Measurements from ENCODE around the gene GTF2IRD1. TPM values are rescaled to one million over a fixed set of nuclear protein-coding genes. Genes with fewer than 3 reads are reported as not detected.
"Not testable (repeated sequence)": the region's sequence is repeated elsewhere in the genome, so short reads cannot be mapped to it uniquely, and the experiment has no call there.

GTF2IRD1 gene
- total and polyA plus RNA-seq, 9 of the 15 experiments (the other 6 are each of a cell fraction or from before 2014, with no cell fraction given), result 9.1 to 30.2 (median 14.0) TPM

- TF ChIP-seq ZBTB9 (CRISPR knock-in tag; IDR thresholded peaks at IDR 0.05), result no peak
Observed at GRCh38 chr7:74527842-74528241, 74.1 kb downstream of the GTF2IRD1 start (continued).

GRCh38 chr7:74528773-74529172, 75.1 kb downstream of the GTF2IRD1 start:
- H3K9me1 ChIP-seq (ENCODE audit: control insufficient read depth, insufficient read depth, low read length); DNase-seq (ENCODE audit: extremely low read depth in 1 of 4, low spot score in 3 of 4); H3K9me3 ChIP-seq (replicated peaks; ENCODE audit: control insufficient read depth, insufficient read depth, low read depth, low read length); intact Hi-C loops (cut with micrococcal nuclease); H2AFZ ChIP-seq (ENCODE audit: low read depth, low read length); H3K79me2 ChIP-seq (ENCODE audit: control insufficient read depth, insufficient read depth, low read length); in situ Hi-C loops (cut with MboI); ATAC-seq; H3K27me3 ChIP-seq (ENCODE audit: control insufficient read depth in 2 of 2, insufficient read depth in 2 of 2, low read length in 2 of 2); H3K4me1 ChIP-seq (replicated peaks in 1 of 2; ENCODE audit: control insufficient read depth in 2 of 2, insufficient read depth in 2 of 2, low read length in 2 of 2); H4K20me1 ChIP-seq (replicated peaks; ENCODE audit: control insufficient read depth, insufficient read depth, low read length); CTCF ChIA-PET (ENCODE audit: low intra/inter-chr PET ratio); BruUV-seq (replicated peaks); FAIRE-seq; H3K4me3 ChIP-seq; H3K27ac ChIP-seq (ENCODE audit: extremely low read depth, low read depth, low read length); H3K9ac ChIP-seq (ENCODE audit: insufficient read depth in 1 of 2, low read depth in 2 of 2, low read length in 2 of 2); H3K4me2 ChIP-seq (ENCODE audit: insufficient read depth, low read length): not testable (repeated sequence)
- 87% methylated on average over 2 of the region's 7 CpGs for WGBS (ENCODE audit: insufficient coverage, low coverage, missing lambda C conversion rate)
- H3K36me3 ChIP-seq (ENCODE audit: control insufficient read depth, insufficient read depth, low read length), result peaks cover 48% of the 10 kb centered on the region; the same call in 1 of the 3 replicates
- POLR2A ChIA-PET, result interaction anchor here (1.2 kb wide), 1 partner anchor 50 kb away, joined by 3 read pairs; no protein-coding TSS in a partner anchor

GRCh38 chr7:74535951-74536356, 82.2 kb downstream of the GTF2IRD1 start:
- Histone ChIP-seq H3K27ac (ENCODE audit: extremely low read depth, low read depth, low read length) (no peak overlapping the region), H3K36me3 (ENCODE audit: control insufficient read depth, insufficient read depth, low read length) (peaks cover 34% of the 10 kb centered on the region; the same call in 2 of the 3 replicates), H2AFZ (ENCODE audit: low read depth, low read length) (no peak overlapping the region), H4K20me1 (replicated peaks; ENCODE audit: control insufficient read depth, insufficient read depth, low read length) (no peaks in the 10 kb centered on the region), H3K4me2 (ENCODE audit: insufficient read depth, low read length) (no peak overlapping the region), H3K9me3 (replicated peaks; ENCODE audit: control insufficient read depth, insufficient read depth, low read depth, low read length) (no peaks in the 10 kb centered on the region), H3K79me2 (ENCODE audit: control insufficient read depth, insufficient read depth, low read length) (no peaks in the 10 kb centered on the region), H3K4me1 (replicated peaks in 1 of 2; ENCODE audit: control insufficient read depth in 2 of 2, insufficient read depth in 2 of 2, low read length in 2 of 2) (peaks cover 0 to 10% of the 10 kb centered on the region in 2 experiments; a peak in 1 of 5 replicates), H3K9ac (ENCODE audit: insufficient read depth in 1 of 2, low read depth in 2 of 2, low read length in 2 of 2) (peak overlapping the region in 1 of 2 experiments; percentile 71; a peak in 1 of 4 replicates), H3K27me3 (ENCODE audit: control insufficient read depth in 2 of 2, insufficient read depth in 2 of 2, low read length in 2 of 2) (no peaks in the 10 kb centered on the region), H3K4me3 (no peak overlapping the region), H3K9me1 (ENCODE audit: control insufficient read depth, insufficient read depth, low read length) (no peaks in the 10 kb centered on the region)
- 74% methylated on average over 13 of the region's 13 CpGs for WGBS (ENCODE audit: insufficient coverage, low coverage, missing lambda C conversion rate)
- no TSS peak for BruUV-seq (replicated peaks)
- intact Hi-C loops (cut with micrococcal nuclease) (no loop called here), in situ Hi-C loops (cut with MboI) (no loop called here)
- ChIA-PET CTCF (ENCODE audit: low intra/inter-chr PET ratio) (no interaction called here), POLR2A (no interaction called here)
- ATAC-seq (peak; percentile 38; the same call in 2 of the 3 replicates), FAIRE-seq (no peak), DNase-seq (ENCODE audit: extremely low read depth in 1 of 4, low spot score in 3 of 4) (no peak)
- TF ChIP-seq E2F1 (CRISPR knock-in tag; IDR thresholded peaks at IDR 0.05), result no peak
- TF ChIP-seq FOXA3 (CRISPR knock-in tag; conservative IDR thresholded peaks at IDR 0.05 in 1 of 2, IDR thresholded peaks at IDR 0.05 in 1 of 2), result no peak
- TF ChIP-seq EHMT2 (IDR thresholded peaks at IDR 0.05), result no peak
- no peak for TF ChIP-seq FOXJ3 (CRISPR knock-in tag; IDR thresholded peaks at IDR 0.05)
- TF ChIP-seq RB1 (IDR thresholded peaks at IDR 0.05; ENCODE audit: low read depth), result no peak
- TF ChIP-seq PYGO2 (tag; IDR thresholded peaks at IDR 0.05), result no peak
- no peak for TF ChIP-seq ZNF695 (CRISPR knock-in tag; IDR thresholded peaks at IDR 0.05)
- no peak for TF ChIP-seq CBFA2T3 (IDR thresholded peaks at IDR 0.05)
- TF ChIP-seq PREB (CRISPR knock-in tag; IDR thresholded peaks at IDR 0.05), result no peak
- TF ChIP-seq ILK (tag; IDR thresholded peaks at IDR 0.05; ENCODE audit: borderline replicate concordance, low read depth), result no peak
